ENCODE data around the gene GATB. TPM values are rescaled to one million over a fixed set of nuclear protein-coding genes. Genes with fewer than 3 reads are reported as not detected.

Gene GATB
- total RNA-seq, 6 experiments from 2014 or later: 23.1 to 28.2 (median 24.4) TPM

DNA sequence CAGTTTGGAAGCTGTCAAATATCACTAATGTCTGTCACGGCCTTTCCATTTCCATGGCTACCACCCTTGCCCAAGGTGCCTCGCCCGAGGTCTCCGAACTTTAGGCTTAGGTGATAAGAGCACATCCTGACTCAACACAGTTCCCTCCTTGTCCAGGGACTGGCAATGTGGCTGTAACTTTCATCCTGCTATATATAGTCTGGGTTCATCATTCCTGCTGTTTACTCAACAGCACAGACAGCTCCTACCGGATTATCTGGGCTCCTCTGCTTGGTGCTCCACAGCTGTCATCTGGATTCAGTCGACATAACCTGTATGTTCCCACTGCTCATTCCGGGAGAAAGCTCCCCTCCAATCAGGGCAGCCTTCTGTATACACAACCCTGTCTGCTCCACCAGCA, 51.2 kb downstream of the GATB start:
- TF ChIP-seq CTCF (IDR thresholded peaks at IDR 0.05): no peak
- DNase-seq: no peak
- no peaks in the 10 kb centered on the region for H3K9me3 Mint-ChIP-seq
- no peak overlapping the region for H3K27ac Mint-ChIP-seq
- no peaks in the 10 kb centered on the region for H3K4me1 Mint-ChIP-seq (ENCODE audit: low read depth)
- no peaks in the 10 kb centered on the region; the same call in 1 of the 2 replicates for H3K27me3 Mint-ChIP-seq (ENCODE audit: insufficient read depth)
- H3K36me3 Mint-ChIP-seq (ENCODE audit: low read depth): peaks cover 5% of the 10 kb centered on the region; the same call in 1 of the 2 replicates
- H3K4me3 Mint-ChIP-seq: no peak overlapping the region

GRCh38 chr4:151709071-151709470, 51.7 kb downstream of the GATB start:
- Mint-ChIP-seq H3K27ac (no peak overlapping the region), H3K9me3 (no peaks in the 10 kb centered on the region), H3K4me3 (no peak overlapping the region), H3K27me3 (ENCODE audit: insufficient read depth) (no peaks in the 10 kb centered on the region; the same call in 1 of the 2 replicates), H3K36me3 (ENCODE audit: low read depth) (peaks cover 5% of the 10 kb centered on the region; the same call in 1 of the 2 replicates), H3K4me1 (ENCODE audit: low read depth) (no peaks in the 10 kb centered on the region)
- no peak for TF ChIP-seq CTCF (IDR thresholded peaks at IDR 0.05)
- DNase-seq: no peak

GRCh38 chr4:151708100-151708499, 52.7 kb downstream of the GATB start:
- Mint-ChIP-seq H3K4me1 (ENCODE audit: low read depth) (no peaks in the 10 kb centered on the region), H3K9me3 (no peaks in the 10 kb centered on the region), H3K27me3 (ENCODE audit: insufficient read depth) (no peaks in the 10 kb centered on the region; the same call in 1 of the 2 replicates), H3K36me3 (ENCODE audit: low read depth) (peaks cover 14% of the 10 kb centered on the region; the same call in 1 of the 2 replicates), H3K4me3 (no peak overlapping the region), H3K27ac (no peak overlapping the region)
- TF ChIP-seq CTCF (IDR thresholded peaks at IDR 0.05): no peak
- no peak for DNase-seq

DNA sequence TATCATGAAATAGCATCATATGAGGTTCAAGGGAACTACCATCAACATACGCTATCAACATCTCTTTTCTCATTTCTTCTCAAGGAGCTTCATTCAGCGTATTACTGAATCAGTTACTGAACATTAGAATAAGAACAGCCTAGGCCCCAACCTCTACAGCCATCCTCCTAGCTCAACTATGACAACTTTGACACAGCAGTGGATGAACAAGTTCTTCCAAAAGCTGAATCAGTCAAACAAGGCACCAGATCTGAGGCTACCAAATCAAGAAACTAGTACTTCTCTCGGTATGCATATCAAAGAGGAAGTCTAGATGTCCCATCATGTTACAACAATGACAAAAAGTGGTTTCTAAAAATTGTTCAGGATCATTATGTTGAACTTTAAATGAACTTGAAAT, 57.4 kb downstream of the GATB start:
- H3K4me1 Mint-ChIP-seq (ENCODE audit: low read depth): peaks cover 5% of the 10 kb centered on the region; the same call in 1 of the 2 replicates
- H3K9me3 Mint-ChIP-seq: no peaks in the 10 kb centered on the region
- no peak overlapping the region for H3K4me3 Mint-ChIP-seq
- H3K27ac Mint-ChIP-seq: no peak overlapping the region
- no peak for DNase-seq
- peaks cover 44% of the 10 kb centered on the region for H3K36me3 Mint-ChIP-seq (ENCODE audit: low read depth)
- no peak for TF ChIP-seq CTCF (IDR thresholded peaks at IDR 0.05)
- H3K27me3 Mint-ChIP-seq (ENCODE audit: insufficient read depth): no peaks in the 10 kb centered on the region; the same call in none of the 2 replicates

GRCh38 chr4:151702256-151702655, 58.6 kb downstream of the GATB start:
- no peak for TF ChIP-seq CTCF (IDR thresholded peaks at IDR 0.05)
- H3K4me1 Mint-ChIP-seq (ENCODE audit: low read depth): peaks cover 8% of the 10 kb centered on the region; the same call in 1 of the 2 replicates
- no peak overlapping the region for H3K27ac Mint-ChIP-seq
- peaks cover 42% of the 10 kb centered on the region for H3K36me3 Mint-ChIP-seq (ENCODE audit: low read depth)
- no peaks in the 10 kb centered on the region for H3K9me3 Mint-ChIP-seq
- no peak for DNase-seq
- no peak overlapping the region for H3K4me3 Mint-ChIP-seq
- no peaks in the 10 kb centered on the region; the same call in none of the 2 replicates for H3K27me3 Mint-ChIP-seq (ENCODE audit: insufficient read depth)
